ENCODE measurements around the gene RFX6.

DNA sequence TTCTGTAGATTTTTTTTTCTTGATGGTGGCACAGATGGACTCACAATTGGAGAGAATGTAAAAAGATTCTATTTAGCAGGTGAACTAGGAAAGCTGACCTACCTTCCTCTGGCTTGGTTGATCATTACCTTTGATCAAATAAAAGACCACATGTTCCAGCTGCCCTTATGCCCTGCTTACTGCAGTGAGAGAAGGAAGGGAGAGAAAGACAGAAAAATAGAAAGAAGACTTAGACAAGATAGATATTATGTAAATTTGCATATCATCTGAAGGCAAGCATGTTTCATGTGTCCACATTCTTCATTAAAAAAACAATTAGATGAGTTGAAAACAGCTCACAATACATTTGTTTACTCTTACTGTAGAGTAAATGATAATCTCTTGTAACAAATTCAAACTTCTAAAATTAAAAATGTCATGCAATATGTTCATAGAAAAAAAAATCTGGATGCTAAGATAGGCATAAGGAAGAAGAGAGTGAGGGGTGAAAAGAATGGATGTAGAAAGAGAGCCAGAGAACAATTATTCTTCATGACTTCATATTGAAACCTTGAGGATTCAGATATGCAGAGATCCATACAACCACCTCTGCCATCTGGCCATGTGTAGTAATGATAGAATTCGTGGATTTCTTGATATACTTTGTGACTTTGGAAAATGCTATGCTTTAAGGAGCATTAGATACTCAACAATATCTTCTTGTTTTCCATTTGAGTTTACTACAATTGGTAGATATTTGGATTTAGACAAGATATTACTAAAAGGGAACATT is 71.7 kb downstream of the RFX6 start:
- no peak for TF ChIP-seq POLR2A (IDR thresholded peaks at IDR 0.05)
- TF ChIP-seq, protein P1, sequence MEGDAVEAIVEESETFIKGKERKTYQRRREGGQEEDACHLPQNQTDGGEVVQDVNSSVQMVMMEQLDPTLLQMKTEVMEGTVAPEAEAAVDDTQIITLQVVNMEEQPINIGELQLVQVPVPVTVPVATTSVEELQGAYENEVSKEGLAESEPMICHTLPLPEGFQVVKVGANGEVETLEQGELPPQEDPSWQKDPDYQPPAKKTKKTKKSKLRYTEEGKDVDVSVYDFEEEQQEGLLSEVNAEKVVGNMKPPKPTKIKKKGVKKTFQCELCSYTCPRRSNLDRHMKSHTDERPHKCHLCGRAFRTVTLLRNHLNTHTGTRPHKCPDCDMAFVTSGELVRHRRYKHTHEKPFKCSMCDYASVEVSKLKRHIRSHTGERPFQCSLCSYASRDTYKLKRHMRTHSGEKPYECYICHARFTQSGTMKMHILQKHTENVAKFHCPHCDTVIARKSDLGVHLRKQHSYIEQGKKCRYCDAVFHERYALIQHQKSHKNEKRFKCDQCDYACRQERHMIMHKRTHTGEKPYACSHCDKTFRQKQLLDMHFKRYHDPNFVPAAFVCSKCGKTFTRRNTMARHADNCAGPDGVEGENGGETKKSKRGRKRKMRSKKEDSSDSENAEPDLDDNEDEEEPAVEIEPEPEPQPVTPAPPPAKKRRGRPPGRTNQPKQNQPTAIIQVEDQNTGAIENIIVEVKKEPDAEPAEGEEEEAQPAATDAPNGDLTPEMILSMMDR (IDR thresholded peaks at IDR 0.05): no peak

All from body of pancreas (tissue), 4 donors.